Endothelial cell of hepatic sinusoid (primary cell): ENCODE results near the gene KRT35.

Source experiments
- in situ Hi-C: cut with HindIII; loops from 2 replicates; pipeline ENCODE4 v1.10.0; 2017; ENCODE audit warnings: low sequenced_read_pairs

KRT35 gene

DNA sequence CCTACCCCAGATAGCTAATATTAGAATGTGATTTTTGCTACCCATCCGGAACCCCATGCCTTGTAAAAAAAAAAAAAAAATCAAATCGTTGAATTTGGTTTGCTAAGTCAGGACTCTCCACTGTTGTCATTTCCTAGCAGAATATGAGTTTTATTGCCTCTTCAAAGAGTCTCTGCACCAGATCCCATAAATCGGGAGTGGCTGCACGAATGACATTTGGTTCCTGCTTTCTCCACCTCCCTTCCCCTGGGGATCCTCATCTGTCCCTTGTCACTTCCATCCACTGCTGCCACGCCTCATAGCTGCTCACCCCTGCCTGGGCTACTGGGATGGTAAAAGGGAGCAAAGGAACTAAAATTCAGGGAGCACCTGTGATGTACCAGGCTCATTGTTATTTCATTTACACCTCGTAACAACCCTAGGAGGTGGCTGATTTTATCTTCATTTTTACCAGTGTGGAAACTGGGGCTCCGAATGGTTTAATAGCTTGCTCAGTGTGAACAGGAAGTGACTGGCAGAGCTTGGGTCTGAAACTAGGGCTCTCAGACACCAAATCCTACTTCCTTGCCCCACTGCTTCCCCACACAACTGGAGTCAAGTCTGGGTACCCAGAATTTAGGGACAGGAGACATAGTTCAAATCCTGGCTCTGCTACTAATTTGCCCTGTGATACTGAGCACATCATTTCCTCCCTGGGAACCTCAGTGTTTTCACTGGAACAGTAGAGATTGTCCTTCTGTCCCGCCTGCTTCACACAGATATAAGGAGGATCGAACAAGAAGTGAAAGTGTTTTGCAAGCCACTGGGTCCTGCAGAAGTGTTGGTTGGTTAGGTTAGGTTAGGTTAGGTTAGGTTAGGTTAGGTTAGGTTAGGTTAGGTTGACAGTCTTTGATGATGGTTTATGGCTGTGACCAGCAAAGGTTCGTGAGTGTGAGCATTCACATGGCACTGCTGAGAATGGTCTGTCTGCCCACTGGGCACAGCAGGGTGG is 9.3 kb upstream of the KRT35 start:
- in situ Hi-C loops: loop anchor here (5.0 kb wide), 1 partner anchor 62 kb away; no protein-coding TSS in a partner anchor

DNA sequence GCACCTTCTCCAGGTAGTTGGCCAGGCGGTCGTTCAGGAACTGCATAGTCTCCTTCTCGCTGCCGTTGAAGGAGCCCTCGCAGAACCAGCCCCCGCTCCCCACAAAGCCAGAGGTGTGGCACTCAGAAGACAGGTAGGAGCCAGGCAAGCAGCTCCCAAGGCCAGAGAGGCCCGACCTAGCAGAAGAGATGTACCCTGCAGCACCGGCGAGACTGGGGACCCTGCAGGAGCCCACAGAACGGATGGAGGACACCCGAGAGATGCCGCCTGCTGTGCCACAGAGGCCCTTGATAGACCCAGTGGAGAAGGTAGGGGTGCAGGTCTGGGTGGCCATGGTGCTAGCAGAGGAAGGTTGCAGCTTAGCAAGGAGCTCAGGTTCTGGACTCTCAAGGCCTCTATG is 8.6 kb upstream of the KRT35 start, which contains the start of gene KRT36:
Gene KRT36 (minus strand): TSS at position 380 of the 400 bp plus-strand sequence. CDS start 46 bp downstream, at position 334.
- in situ Hi-C loops: no loop called here

- in situ Hi-C loops: no loop called here
Measured at GRCh38 chr17:41486809-41487530, 6.0 kb upstream of the KRT35 start.

- in situ Hi-C loops: no loop called here
Measured at GRCh38 chr17:41486316-41486715, 5.4 kb upstream of the KRT35 start.

- in situ Hi-C loops: no loop called here
Measured at GRCh38 chr17:41484920-41485904, 4.3 kb upstream of the KRT35 start.

- in situ Hi-C loops: no loop called here
Measured at GRCh38 chr17:41483991-41484826, 3.3 kb upstream of the KRT35 start.

DNA sequence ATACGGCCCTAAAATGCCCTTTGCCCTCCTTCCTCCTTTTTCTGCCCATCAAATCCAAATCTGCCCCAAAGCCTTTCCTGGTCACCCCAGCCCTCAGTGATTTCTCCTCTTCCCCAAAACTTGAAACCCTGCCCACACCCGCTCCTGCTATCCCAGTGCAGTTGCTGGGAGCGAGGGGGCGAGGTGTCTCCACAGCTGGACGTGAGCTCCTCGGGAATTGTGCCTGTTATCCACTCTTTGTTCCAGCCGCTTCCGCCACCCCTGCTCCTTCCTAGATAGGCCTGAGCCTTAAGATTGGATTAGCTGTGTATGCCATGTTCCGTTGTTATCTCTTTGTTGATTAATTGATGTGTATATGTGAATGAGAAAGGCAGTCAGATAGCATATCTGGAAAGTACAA is 2.6 kb upstream of the KRT35 start:
- in situ Hi-C loops: no loop called here

DNA sequence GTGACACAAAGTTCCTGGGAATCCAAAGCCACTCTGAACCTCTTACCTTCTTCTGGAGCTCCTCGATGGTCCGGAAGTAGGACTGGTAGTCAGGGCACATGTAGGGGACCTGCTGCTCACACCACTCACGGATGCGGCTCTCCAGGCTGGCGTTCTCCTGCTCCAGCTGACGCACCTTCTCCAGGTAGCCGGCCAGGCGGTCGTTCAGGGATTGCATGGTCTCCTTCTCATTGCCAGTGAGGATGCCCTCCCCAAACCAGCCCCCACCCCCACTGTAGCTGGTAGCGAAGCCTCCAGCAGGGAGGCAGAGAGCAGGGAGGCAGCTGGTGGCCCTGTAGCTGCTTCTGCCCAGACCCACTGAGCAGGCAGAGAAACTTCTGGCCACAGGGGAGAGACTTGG is 370 bp downstream of the KRT35 start:
- in situ Hi-C loops: no loop called here

DNA sequence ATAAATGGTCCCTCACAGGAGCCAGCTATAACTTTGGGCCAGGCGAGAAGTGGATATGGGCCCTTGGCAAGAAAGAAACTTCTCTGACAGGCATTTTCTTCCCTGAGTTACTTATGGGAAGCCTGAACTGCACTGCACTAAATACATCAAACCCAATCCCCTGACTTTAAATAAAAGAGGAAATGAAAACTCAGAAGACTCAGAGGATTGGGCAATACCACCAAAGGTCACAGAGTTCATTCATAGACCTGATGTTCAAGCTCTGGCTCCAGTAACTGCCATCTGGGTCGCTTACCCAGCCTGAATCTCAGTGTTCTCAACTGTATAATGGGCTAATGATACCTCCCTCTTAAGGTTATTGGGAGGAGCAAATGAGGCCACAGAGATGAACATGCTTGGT is 815 bp downstream of the KRT35 start:
- in situ Hi-C loops: no loop called here

DNA sequence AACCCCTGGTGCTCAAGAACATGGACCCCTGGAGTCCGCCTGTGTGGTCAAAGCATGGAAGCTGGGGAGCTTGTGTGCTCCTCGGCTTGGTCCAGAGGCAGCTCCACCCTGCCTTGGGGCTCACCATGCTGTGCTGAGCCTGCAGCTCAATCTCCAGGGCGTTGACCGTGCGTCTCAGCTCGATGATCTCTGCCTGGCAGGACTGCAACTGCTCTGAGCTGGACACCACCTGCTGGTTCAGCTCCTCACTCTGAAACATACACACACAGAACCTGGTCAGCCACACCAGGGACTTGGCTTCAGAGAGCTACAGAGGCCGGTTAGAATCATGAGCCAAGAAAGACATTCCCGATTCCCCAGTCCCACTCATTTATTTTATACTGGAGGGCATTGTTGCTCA is 2.7 kb downstream of the KRT35 start:
- in situ Hi-C loops: no loop called here

DNA sequence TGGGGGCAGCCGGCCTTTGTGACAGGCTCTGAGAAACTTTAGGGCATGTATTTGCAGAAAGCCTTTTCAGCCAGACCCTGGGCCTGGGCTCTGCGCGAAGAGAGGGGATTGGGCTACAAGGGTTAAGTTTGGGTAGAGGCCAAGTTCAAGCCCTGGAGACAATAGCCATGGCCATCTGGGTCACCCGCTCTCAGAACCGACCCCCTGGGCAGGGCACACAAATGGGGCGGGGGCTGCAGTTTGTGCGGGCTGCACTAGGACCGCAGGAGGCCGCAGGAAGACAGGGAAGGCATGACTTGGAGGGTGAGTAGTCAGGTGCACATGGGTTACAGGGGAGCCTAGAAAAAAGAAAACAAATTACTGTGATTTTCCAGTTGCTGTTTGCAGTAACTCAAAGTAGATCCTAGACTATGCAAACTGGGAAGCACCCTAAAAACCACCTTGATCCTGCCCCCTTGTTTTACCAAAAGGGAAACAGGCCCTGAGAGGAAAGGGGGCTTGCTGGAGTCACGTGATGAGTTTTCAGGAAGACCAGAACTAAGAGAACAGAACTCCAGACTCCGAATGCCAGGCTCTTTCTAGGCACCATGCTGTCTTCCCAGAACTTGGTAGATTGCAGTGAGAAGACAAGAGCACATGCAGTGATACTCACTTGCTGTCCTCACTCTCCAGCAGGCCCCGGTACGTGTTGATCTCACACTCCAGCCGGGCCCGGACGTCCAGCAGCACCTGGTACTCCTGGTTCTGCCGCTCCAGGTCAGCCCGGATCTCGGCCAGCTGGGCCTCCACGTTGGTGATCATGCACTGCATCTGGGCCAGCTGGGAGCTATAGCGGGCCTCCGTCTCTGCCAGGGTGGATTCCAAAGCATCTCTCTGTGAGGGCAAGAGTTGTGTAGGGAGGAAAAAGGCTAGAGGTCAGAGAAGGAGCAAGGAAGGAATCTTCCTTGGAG is 3.8 kb downstream of the KRT35 start:
- in situ Hi-C loops: no loop called here

GRCh38 chr17:41475421-41475820 is 5.5 kb downstream of the KRT35 start:
- in situ Hi-C loops: no loop called here

DNA sequence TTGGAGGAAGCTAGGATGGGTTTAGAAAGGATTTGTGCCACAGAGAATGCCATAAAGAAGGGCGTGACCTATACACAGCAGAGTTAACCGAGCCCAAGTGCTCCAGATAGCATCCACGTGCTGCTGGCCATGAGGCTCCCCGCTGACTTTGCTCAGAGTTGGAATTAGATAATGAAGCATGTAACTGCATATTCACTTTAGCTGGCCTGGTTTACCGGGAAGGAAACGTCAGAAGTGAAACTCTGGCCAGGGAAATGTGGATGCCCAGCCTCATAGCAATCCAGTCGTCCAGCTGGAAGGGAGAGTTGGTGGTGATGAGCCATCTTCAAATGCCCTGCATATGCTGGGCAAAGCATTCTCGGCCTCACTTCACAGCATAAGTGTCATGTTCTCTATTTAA is 6.1 kb downstream of the KRT35 start:
- in situ Hi-C loops: no loop called here

DNA sequence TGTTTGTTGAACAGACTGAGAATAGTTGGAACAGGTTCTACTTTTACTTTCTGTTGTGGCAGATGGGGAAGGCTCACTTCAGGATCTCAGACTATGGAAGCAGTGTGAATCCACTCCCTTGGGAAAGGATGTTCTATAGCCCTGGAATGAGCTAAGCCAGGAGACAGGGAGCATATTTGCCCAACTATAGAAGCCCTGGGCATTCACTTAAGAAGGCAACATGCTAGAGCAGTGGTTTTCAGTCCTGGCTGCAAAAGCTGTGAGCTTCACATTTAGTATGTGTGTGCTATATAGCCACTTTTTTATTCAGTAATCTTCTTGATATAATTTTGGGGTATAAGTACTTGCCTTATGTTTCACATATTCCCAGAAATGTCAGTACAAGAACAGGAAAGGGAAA is 12.6 kb downstream of the KRT35 start:
- in situ Hi-C loops: no loop called here

DNA sequence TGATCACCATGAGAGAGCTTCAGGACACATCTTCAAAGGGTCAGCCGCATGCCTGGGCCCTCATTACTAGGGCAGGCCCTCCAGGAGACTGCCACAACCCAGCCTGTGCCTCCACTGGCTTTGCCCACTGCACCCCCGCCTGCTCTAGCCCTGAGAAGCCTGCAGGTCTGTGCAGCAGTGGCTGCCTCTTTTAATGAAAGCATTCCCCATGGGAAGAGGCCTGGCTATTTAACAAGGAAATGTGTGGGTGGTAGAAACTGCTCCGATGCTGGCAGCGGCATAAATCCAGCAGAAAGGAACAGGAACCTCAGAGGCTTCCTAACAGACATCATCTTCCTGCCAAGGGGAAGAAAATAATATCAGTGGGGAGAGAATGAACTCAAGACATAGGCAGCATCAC is 13.4 kb downstream of the KRT35 start:
- in situ Hi-C loops: no loop called here

DNA sequence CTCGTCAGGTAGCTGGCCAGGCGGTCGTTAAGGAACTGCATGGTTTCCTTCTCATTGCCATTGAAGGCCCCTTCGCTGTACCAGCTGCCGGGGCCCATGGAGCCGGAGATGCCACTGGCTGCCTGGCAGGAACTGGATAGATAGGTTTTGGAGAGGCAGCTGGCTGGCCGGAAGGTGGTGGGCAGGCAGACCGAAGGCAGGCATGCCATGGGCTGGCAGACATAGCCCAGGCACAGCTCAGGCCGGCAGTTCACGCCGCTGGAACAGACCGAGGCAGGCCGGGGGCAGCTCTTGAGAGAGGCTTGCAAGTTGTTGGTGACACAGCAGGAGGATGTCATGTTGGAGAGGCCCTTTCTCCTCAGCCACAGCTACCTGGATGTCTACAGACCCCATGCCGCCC is 14.0 kb downstream of the KRT35 start, which contains the start of gene KRT32:
Gene KRT32 (minus strand): TSS at position 399 of the 400 bp plus-strand sequence. CDS start 61 bp downstream, at position 338.
- in situ Hi-C loops: no loop called here

DNA sequence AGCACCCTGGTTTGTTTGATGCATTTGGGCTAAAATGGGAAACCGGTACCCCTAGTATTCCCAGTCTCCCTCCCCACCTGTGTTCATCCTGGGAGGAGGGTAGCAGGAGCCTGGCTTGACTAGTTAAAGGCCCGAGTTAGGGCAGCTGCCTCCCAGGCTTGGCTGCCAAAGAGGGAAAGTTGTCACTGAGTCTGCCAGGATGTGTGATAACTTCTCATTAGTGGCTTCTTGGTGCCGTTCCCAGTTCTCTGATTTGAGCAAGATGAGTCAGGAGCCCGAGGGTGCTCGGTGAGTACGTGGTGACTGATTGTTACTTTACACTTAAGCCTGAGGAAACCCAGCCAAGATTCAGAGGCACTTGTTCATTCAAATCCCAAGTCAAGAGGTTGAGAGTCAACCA is 16.3 kb downstream of the KRT35 start:
- in situ Hi-C loops: no loop called here

GRCh38 chr17:41464173-41464572 is 16.8 kb downstream of the KRT35 start:
- in situ Hi-C loops: no loop called here

DNA sequence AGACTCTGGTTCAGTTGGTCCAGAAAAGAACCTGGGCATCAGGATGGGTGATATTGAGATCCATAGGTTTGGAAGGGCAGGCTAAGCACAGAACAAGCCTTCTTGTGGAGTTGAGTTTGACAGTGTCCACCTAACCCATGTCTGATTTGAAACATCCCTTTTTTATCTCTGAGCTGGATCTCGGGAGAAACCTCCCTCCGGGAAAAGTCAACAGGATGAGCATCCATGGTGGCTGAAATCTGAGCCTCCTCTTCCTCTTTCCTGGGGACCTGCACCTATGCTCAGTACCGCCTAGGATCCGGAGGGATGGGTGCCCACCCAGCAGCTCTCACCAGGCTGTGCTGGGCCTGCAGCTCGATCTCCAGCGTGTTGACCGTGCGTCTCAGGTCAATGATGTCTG is 17.2 kb downstream of the KRT35 start:
- in situ Hi-C loops: no loop called here
